ENCODE measurements around the gene RNPC3. TPM values are rescaled to one million over a fixed set of nuclear protein-coding genes. Genes with fewer than 3 reads are reported as not detected.
"Not testable (repeated sequence)": the region's sequence is repeated elsewhere in the genome, so short reads cannot be mapped to it uniquely, and the experiment has no call there.

The RNPC3 gene
- total RNA-seq, 1 donor from 2014 or later: 15.9 TPM

DNA sequence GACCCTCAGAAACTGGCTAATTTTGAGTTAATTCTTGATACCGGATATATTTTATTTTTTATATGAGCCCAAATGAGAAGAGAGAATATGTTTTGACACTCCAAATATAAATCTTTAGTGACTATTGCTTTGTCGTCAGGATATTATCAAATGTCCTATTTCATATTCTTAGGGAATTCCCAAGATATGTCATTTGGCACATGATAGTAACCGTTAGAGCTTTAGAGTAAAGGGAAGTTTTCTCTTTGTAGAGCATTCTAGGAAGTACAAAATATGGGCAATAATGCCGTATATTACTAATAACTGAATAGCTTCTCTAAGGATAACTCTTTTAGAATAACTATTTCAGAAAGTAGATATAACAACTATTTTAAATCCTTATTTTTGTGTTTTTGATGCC lies 37.6 kb downstream of the RNPC3 start:
- no peaks in the 10 kb centered on the region for H3K27me3 Mint-ChIP-seq (ENCODE audit: low read depth)
- H3K4me1 Mint-ChIP-seq (ENCODE audit: low read depth): peaks cover 7% of the 10 kb centered on the region
- no peak overlapping the region for H3K27ac Mint-ChIP-seq
- H3K4me3 Mint-ChIP-seq (ENCODE audit: low read depth): no peak overlapping the region
- intact Hi-C loops (cut with micrococcal nuclease): no loop called here
- H3K36me3 Mint-ChIP-seq (ENCODE audit: low read depth): peaks cover under 1% of the 10 kb centered on the region
- DNase-seq (ENCODE audit: low spot score): no peak
- no peaks in the 10 kb centered on the region for H3K9me3 Mint-ChIP-seq

DNA sequence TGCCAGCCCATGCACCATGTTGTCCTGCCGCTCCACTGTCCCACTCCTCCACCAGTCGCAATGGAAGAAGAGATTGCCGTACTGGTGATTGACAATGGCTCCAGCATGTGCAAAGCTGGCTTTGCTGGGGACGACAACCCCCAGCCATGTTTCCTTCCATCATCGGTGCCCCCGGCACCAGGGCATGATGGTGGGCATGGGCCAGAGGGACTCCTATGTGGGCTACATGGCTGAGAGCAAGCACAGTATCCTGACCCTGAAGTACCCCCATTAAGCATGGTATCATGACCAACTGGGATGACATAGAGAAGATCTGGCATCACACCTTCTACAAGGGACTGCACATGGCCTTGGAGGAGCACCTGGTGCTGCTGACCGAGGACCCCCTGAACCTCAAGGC lies 44.0 kb downstream of the RNPC3 start:
- Mint-ChIP-seq H3K27ac (no peak overlapping the region), H3K4me3 (ENCODE audit: low read depth) (no peak overlapping the region), H3K4me1 (ENCODE audit: low read depth) (no peaks in the 10 kb centered on the region), H3K36me3 (ENCODE audit: low read depth) (no peaks in the 10 kb centered on the region), H3K27me3 (ENCODE audit: low read depth) (no peaks in the 10 kb centered on the region), H3K9me3 (no peaks in the 10 kb centered on the region)
- DNase-seq (ENCODE audit: low spot score): no peak
- intact Hi-C loops (cut with micrococcal nuclease): no loop called here

- H3K4me1 Mint-ChIP-seq (ENCODE audit: low read depth); H3K27ac Mint-ChIP-seq; H3K9me3 Mint-ChIP-seq; H3K27me3 Mint-ChIP-seq (ENCODE audit: low read depth); DNase-seq (ENCODE audit: low spot score); H3K4me3 Mint-ChIP-seq (ENCODE audit: low read depth); intact Hi-C loops (cut with micrococcal nuclease); H3K36me3 Mint-ChIP-seq (ENCODE audit: low read depth): not testable (repeated sequence)
Observed at GRCh38 chr1:103571289-103571688, 45.8 kb downstream of the RNPC3 start, which contains the start of gene AMY2B. TSS of gene AMY2B (plus strand) at chr1:103571589. CDS start at chr1:103571603, 14 bp downstream.

DNA sequence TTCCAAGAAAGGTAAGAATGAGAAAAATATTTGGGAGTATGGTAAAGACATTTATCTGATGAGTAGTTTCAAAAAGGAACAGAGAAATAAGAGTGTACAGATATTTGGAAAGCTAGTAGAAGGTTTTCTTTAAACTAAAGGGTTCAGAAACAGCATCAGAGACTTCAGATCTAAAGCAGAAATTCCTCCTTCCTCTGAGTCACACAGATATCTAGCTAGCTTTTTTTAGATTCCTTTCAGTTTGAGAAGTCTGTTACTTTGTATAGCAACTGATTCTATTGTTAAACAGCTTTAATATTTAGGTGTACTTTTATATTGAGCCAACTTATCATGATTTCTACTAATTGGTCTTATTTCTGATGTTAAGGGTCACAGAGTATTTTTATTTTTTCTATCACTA lies 50.6 kb downstream of the RNPC3 start:
- peaks cover 5% of the 10 kb centered on the region for H3K4me1 Mint-ChIP-seq (ENCODE audit: low read depth)
- no peaks in the 10 kb centered on the region for H3K9me3 Mint-ChIP-seq
- no peak for DNase-seq (ENCODE audit: low spot score)
- intact Hi-C loops (cut with micrococcal nuclease): no loop called here
- no peaks in the 10 kb centered on the region for H3K27me3 Mint-ChIP-seq (ENCODE audit: low read depth)
- no peak overlapping the region for H3K4me3 Mint-ChIP-seq (ENCODE audit: low read depth)
- H3K27ac Mint-ChIP-seq: no peak overlapping the region
- no peaks in the 10 kb centered on the region for H3K36me3 Mint-ChIP-seq (ENCODE audit: low read depth)

- H3K27ac Mint-ChIP-seq; H3K9me3 Mint-ChIP-seq; DNase-seq (ENCODE audit: low spot score); H3K4me1 Mint-ChIP-seq (ENCODE audit: low read depth); intact Hi-C loops (cut with micrococcal nuclease); H3K27me3 Mint-ChIP-seq (ENCODE audit: low read depth); H3K4me3 Mint-ChIP-seq (ENCODE audit: low read depth); H3K36me3 Mint-ChIP-seq (ENCODE audit: low read depth): not testable (repeated sequence)
Observed at GRCh38 chr1:103576784-103577183, 51.3 kb downstream of the RNPC3 start.

DNA sequence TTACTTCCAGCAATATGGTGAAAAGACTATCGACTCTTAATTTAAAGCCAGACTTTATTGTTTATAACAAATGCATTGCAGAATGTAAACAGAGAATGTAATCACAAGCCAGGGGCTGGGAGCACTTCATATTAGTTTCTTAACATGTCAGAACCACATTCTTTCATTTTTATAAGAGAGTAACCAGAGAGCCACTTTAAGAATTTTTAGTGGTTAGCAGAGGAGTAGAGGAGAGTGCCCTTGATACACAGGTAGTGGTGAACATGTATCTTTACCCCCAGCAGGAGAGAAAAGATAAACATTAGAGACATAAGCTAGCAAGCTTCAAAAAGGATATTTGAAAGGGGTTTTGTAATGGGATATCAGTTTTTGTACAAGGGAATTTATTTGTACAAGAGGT lies 57.0 kb downstream of the RNPC3 start:
- H3K36me3 Mint-ChIP-seq (ENCODE audit: low read depth): no peaks in the 10 kb centered on the region
- no peak overlapping the region for H3K4me3 Mint-ChIP-seq (ENCODE audit: low read depth)
- H3K27me3 Mint-ChIP-seq (ENCODE audit: low read depth): no peaks in the 10 kb centered on the region
- intact Hi-C loops (cut with micrococcal nuclease): no loop called here
- H3K9me3 Mint-ChIP-seq: no peaks in the 10 kb centered on the region
- no peak overlapping the region for H3K27ac Mint-ChIP-seq
- DNase-seq (ENCODE audit: low spot score): no peak
- H3K4me1 Mint-ChIP-seq (ENCODE audit: low read depth): no peaks in the 10 kb centered on the region

GRCh38 chr1:103583887-103584286 lies 58.4 kb downstream of the RNPC3 start:
- no peaks in the 10 kb centered on the region for H3K4me1 Mint-ChIP-seq (ENCODE audit: low read depth)
- H3K9me3 Mint-ChIP-seq: peaks cover 2% of the 10 kb centered on the region
- no peak for DNase-seq (ENCODE audit: low spot score)
- H3K27ac Mint-ChIP-seq: no peak overlapping the region
- no peaks in the 10 kb centered on the region for H3K36me3 Mint-ChIP-seq (ENCODE audit: low read depth)
- intact Hi-C loops (cut with micrococcal nuclease): no loop called here
- no peak overlapping the region for H3K4me3 Mint-ChIP-seq (ENCODE audit: low read depth)
- H3K27me3 Mint-ChIP-seq (ENCODE audit: low read depth): no peaks in the 10 kb centered on the region

GRCh38 chr1:103584537-103584936 lies 59.0 kb downstream of the RNPC3 start:
- Mint-ChIP-seq H3K27ac (no peak overlapping the region), H3K4me3 (ENCODE audit: low read depth) (no peak overlapping the region), H3K9me3 (peaks cover 6% of the 10 kb centered on the region), H3K36me3 (ENCODE audit: low read depth) (no peaks in the 10 kb centered on the region), H3K27me3 (ENCODE audit: low read depth) (no peaks in the 10 kb centered on the region), H3K4me1 (ENCODE audit: low read depth) (no peaks in the 10 kb centered on the region)
- intact Hi-C loops (cut with micrococcal nuclease): no loop called here
- no peak for DNase-seq (ENCODE audit: low spot score)

- H3K27me3 Mint-ChIP-seq (ENCODE audit: low read depth); H3K4me3 Mint-ChIP-seq (ENCODE audit: low read depth); H3K4me1 Mint-ChIP-seq (ENCODE audit: low read depth); intact Hi-C loops (cut with micrococcal nuclease); H3K27ac Mint-ChIP-seq; H3K36me3 Mint-ChIP-seq (ENCODE audit: low read depth); H3K9me3 Mint-ChIP-seq; DNase-seq (ENCODE audit: low spot score): not testable (repeated sequence)
Observed at GRCh38 chr1:103602740-103603139, 77.2 kb downstream of the RNPC3 start.

Other genes starting within 250 kb of the RNPC3 start
- 3.2 and 3.5 TPM in 2 replicates for gene AMY2B, start 45.9 kb downstream of the RNPC3 start, total RNA-seq
- gene AMY2A, start 91.7 kb downstream of the RNPC3 start, total RNA-seq: not detected in 2 replicates
- not detected in 2 replicates for gene AMY1A, start 130.1 kb downstream of the RNPC3 start, total RNA-seq
- gene AMY1B, start 170.5 kb downstream of the RNPC3 start, total RNA-seq: not detected in 2 replicates
- not detected in 2 replicates for gene AMY1C, start 224.2 kb downstream of the RNPC3 start, total RNA-seq

All from activated T-helper 2 cell treated with anti-CD3 and anti-CD28 coated beads, Interferon-gamma antibody, Interleukin-2, Interleukin-4, amounts not matched to agents 10 μg/mL and 5 μg/mL and 100 μg/mL, durations not matched to agents 14 hours and 24 hours and 36 hours (primary cell).